Measurements from ENCODE around the gene KIF1B. TPM values are rescaled to one million over a fixed set of nuclear protein-coding genes. Genes with fewer than 3 reads are reported as not detected.

KIF1B gene
- total RNA-seq, 1 experiment from 2014 or later = 57.7 TPM

- H3K23ac ChIP-seq (ENCODE audit: insufficient read length, low read depth, low read length) = no peak overlapping the region
- H3K79me1 ChIP-seq (ENCODE audit: insufficient read depth, low read depth, low read length, poor library complexity, severe bottlenecking) = no peaks in the 10 kb centered on the region
- no peak overlapping the region for H2AK5ac ChIP-seq (ENCODE audit: insufficient read length, low read length)
- WGBS (ENCODE audit: extremely low coverage, insufficient read length, low lambda C conversion rate) = no CpG with 5 or more reads among the region's 6 CpGs
- H3K4me1 ChIP-seq (ENCODE audit: insufficient read depth, low read length) = no peaks in the 10 kb centered on the region
- H3T11ph ChIP-seq (ENCODE audit: low read length) = no peak overlapping the region
- H3K9ac ChIP-seq (ENCODE audit: extremely low read depth, insufficient read length, low read length) = no peak overlapping the region
- no peak overlapping the region for H3K4me2 ChIP-seq (ENCODE audit: insufficient read depth, insufficient read length, low read length)
- TF ChIP-seq CTCF (conservative IDR thresholded peaks at IDR 0.05) = no peak
- Mint-ChIP-seq H3K9me3 (no peaks in the 10 kb centered on the region), H3K27me3 (ENCODE audit: low read depth) (no peaks in the 10 kb centered on the region), H3K4me1 (peaks cover 6 to 19% of the 10 kb centered on the region in 2 experiments), H3K4me3 (no peak overlapping the region), H3K27ac (peak overlapping the region in 1 of 3 experiments; percentile 52; a peak in 2 of 7 replicates), H3K36me3 (ENCODE audit: insufficient read depth in 1 of 3, low read depth in 3 of 3) (peaks cover 13 to 70% (median 61%) of the 10 kb centered on the region in 3 experiments; a peak in 6 of 7 replicates)
- DNase-seq = no peak
- no peak overlapping the region for H3K27ac ChIP-seq (ENCODE audit: insufficient read length, low read depth, low read length)
- H2BK15ac ChIP-seq (ENCODE audit: low read depth, low read length) = no peak overlapping the region
- H2AFZ ChIP-seq (ENCODE audit: low read length) = no peak overlapping the region
- H4K8ac ChIP-seq (replicated peaks; ENCODE audit: insufficient read length, low read depth, low read length) = no peak overlapping the region
- no peak overlapping the region for H2BK20ac ChIP-seq (ENCODE audit: low read depth, low read length, poor library complexity, severe bottlenecking)
- no peak overlapping the region for H4K5ac ChIP-seq (ENCODE audit: insufficient read length, low read depth, low read length)
- no peak overlapping the region for H3K56ac ChIP-seq (ENCODE audit: insufficient read length, low read depth, low read length)
- H4K20me1 ChIP-seq (ENCODE audit: control insufficient read depth, insufficient read depth, insufficient read length) = no peaks in the 10 kb centered on the region
- H3K18ac ChIP-seq (ENCODE audit: insufficient read length, low read depth, low read length) = no peak overlapping the region
- H3K9me3 ChIP-seq (ENCODE audit: control insufficient read depth, low read depth, low read length) = no peaks in the 10 kb centered on the region
- no peak overlapping the region for H2BK120ac ChIP-seq (ENCODE audit: low read depth, low read length, poor library complexity, severe bottlenecking)
- H2BK12ac ChIP-seq (ENCODE audit: insufficient read length, low read depth, low read length) = no peak overlapping the region
- H2BK5ac ChIP-seq (ENCODE audit: insufficient read length, low read length) = no peak overlapping the region
- no peaks in the 10 kb centered on the region for H3K23me2 ChIP-seq (ENCODE audit: insufficient read length, low read depth, low read length, poor library complexity, severe bottlenecking)
- H3K4ac ChIP-seq (ENCODE audit: low read depth, low read length) = no peak overlapping the region
- H4K91ac ChIP-seq (ENCODE audit: insufficient read length, low read depth, low read length) = no peak overlapping the region
- no peaks in the 10 kb centered on the region for H3K79me2 ChIP-seq (ENCODE audit: insufficient read depth, low read length)
- no peaks in the 10 kb centered on the region for H3K27me3 ChIP-seq (ENCODE audit: insufficient read depth, low read length)
- H3K14ac ChIP-seq (ENCODE audit: insufficient read depth, low read length) = no peak overlapping the region
Measured at GRCh38 chr1:10338611-10339010, 128.2 kb downstream of the KIF1B start.
